ENCODE measurements around the gene NCKAP5.

Gene NCKAP5

DNA sequence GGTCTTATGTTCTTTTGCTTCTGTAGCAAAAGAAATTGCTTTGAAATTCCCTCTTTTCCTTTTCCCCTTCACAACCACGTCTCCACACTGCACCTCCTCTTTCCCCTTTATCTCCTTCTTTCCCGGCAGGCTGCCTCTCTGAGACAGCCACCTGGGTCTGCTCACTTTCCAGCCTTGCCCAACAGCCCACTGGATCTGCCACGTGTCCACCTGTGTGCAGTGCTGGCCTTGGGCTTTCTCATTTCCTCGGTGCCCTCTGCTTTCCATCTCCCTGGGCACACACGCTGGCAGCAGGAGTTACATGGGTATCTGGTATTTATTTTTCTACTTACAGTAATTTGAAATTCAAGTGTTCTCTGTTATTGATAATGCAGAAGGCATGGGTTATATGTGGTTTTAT, 684.8 kb downstream of the NCKAP5 start:
- DNase-seq (ENCODE audit: low read depth in 2 of 2), result no peak

DNA sequence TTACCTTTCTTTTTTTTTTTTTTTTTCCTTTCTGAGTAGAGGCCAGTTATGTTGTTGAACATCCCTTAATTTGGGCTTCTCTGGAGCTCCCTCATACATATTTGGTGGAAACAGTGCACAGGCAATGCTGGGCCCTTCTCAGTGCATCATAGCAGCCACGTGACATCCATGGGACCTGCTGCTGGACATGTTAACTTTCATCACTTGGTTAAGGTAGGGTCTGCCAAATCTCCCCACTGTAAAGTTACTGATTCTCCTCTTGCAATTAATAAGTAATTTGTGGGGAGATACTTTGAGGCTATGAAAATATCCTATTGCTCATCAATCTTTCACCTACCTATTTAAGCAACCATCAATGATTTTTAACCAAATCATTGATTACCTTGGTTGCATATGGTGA, 686.7 kb downstream of the NCKAP5 start:
- no peak for DNase-seq (ENCODE audit: low read depth in 2 of 2)

DNA sequence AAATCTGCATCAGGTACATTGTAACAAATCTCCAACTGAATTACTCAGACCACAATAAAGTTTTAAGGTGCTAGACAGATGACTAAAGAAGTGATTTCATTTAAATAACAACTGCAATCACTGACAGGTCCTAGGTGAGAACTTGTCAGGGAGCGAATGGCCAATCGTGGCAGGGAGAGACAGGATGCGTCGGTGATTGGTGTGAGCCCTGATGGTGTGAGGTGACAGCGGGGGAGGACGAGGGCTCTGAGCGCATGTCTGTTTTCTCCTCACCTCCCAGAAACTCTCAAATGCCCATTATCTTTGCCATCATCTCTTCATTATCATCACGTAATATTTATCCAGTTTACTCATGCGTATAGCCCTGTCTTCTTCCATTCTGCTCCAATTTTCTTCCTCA, 690.3 kb downstream of the NCKAP5 start:
- DNase-seq (ENCODE audit: low read depth in 2 of 2), result no peak

DNA sequence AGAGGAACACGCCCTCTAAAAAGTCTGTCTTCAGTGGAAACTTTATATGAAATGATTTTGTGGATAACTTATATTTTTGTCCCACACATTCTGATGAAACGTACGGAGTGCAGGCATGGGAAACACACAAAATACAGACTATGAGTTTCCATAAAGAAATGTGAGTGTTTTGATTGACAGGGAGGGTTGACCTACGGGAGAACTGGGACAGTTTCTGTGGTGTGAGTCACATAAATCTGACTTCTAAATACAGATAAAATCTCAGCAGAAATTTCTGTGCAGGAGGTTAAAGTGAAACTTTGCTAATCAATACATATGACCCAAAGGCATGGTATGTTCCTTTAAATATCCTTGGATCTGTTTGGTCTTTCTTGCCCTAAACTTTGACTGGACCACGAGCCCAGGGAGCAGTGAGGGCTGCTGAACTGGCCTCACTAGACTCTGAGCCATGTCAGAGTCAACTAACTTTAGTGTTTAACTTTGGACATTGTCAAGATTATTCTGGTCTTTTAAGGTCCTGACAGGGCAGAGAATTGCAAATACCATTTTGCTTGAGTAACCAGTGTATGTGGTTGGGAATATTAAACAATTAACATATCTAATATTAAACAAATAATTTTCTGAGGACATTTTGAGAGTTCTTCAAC, 691.4 kb downstream of the NCKAP5 start:
- DNase-seq (ENCODE audit: low read depth in 2 of 2), result no peak

DNA sequence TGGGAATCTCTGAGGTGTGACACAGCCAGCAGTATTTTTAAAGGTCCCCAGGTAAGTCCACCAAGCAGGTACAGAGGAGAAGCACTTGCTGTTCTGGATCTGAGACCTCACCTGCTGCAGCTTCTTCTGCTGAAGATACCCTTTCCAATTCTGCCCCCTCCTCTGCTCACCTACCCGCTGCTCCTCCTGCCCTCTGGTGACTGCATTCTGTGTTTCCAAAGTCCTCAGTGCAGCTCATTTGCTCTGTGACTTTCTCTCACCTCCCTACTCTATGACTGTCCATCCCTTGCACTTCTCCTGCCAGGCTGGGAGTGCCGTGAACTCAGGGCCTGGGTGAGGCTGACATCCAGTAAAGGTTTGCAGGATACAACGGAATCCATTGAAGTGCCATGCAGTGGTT, 693.1 kb downstream of the NCKAP5 start:
- no peak for DNase-seq (ENCODE audit: low read depth in 2 of 2)

GRCh38 chr2:132873738-132874137, 694.5 kb downstream of the NCKAP5 start:
- no peak for DNase-seq (ENCODE audit: low read depth in 2 of 2)

DNA sequence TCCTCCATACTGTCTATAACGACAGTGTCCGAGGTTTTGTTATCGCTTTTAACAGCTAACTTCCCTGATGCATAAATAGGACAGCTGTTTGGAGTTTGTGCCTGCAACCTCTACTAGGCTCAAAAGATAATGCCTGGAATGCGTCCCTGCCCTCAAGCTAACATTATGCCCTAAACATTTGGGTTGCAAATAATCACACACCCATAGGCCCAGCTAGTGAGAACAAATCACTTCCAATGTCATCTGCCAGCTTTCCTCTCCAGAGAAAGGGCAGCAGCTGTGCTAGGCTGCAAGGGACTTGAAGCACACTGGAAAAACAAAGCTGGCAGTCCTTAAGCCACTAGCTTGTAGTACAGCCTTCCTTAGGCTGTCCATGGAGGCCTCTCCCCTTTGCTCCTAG, 696.4 kb downstream of the NCKAP5 start:
- DNase-seq (ENCODE audit: low read depth in 2 of 2), result no peak

GRCh38 chr2:132863961-132864360, 704.3 kb downstream of the NCKAP5 start:
- DNase-seq (ENCODE audit: low read depth in 2 of 2), result no peak

GRCh38 chr2:132860220-132860619, 708.0 kb downstream of the NCKAP5 start:
- DNase-seq (ENCODE audit: low read depth in 2 of 2), result no peak

DNA sequence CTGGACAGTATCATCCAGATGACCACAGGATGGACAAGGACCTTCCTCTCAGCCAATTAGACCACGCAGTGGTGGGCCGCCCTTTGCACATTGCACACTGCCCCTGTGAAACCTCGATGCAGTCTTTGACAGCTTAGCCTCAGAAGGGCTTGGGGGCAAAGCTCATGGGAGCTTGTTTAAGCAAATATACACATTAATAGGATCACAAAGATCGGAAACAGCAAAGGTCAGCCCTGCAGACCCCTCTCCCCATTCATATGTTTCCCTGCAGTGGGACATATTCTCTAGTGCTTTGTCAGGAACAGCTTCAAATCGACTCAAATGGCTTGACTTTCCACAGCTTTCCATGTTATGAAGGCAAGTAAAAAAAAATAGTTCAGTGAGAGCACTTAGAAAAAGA, 708.7 kb downstream of the NCKAP5 start:
- no peak for DNase-seq (ENCODE audit: low read depth in 2 of 2)

GRCh38 chr2:132857319-132857718, 710.9 kb downstream of the NCKAP5 start:
- DNase-seq (ENCODE audit: low read depth in 2 of 2), result no peak

- no peak for DNase-seq (ENCODE audit: low read depth in 2 of 2)
These were observed 717.6 kb downstream of the NCKAP5 start for GRCh38 chr2:132850688-132851087.

DNA sequence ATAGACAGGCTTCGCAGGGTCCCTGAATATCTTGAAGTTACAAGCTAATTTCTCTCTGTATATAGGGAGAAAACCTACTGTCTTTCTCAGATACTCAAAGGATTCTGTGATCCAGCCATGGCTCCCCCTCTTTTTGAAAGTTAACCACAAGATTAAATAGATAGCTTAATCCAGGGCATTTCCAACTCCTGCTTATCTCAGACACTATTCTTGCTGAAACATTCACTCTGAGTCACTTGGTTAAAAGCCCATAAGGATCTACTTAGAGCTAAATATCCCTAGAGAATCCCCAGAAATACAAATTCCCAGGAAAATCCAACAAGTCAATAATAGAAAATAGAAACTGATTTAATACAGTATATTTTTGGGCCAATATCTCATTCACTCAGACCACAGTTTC, 719.1 kb downstream of the NCKAP5 start:
- DNase-seq (ENCODE audit: low read depth in 2 of 2), result no peak

- DNase-seq (ENCODE audit: low read depth in 2 of 2), result no peak
These were observed 722.9 kb downstream of the NCKAP5 start for GRCh38 chr2:132845339-132845738.

DNA sequence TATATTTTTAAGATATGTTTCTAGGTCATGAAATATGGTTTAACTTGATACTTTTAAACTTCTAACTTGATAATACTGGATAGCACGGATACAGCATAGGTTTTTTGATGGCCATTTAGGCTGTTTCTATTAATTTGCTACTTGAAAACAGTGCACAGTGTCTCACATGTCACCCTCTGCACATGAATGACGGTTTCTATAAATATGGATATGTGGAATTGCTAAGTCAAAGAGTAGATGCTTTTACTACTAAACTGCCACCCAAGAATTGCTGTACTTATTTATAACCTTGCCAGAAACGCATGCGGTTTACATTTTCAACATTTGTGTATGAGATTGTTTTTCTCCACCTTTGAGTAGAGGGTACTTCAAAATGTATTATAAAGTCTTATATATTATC, 723.7 kb downstream of the NCKAP5 start:
- DNase-seq (ENCODE audit: low read depth in 2 of 2), result no peak

DNA sequence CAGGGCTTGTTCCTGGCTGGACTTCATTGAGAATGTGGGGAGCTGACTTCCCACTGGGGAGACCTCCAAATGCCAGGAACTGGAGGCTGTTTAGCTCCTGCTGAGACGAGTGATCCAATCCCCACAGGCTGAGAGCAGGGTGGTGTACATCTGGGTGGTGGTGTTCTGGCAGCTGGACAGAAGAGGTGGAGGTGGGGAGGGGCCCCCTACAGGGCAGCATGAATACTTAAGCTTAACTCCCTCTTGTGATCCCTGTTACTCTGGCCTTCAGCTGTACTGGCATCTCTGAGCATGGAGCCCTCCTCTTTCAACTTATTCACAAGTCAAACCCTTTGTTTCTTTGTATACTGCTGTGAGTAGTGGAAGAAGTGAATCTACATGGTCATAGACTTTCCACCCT, 730.5 kb downstream of the NCKAP5 start:
- DNase-seq (ENCODE audit: low read depth in 2 of 2), result no peak

DNA sequence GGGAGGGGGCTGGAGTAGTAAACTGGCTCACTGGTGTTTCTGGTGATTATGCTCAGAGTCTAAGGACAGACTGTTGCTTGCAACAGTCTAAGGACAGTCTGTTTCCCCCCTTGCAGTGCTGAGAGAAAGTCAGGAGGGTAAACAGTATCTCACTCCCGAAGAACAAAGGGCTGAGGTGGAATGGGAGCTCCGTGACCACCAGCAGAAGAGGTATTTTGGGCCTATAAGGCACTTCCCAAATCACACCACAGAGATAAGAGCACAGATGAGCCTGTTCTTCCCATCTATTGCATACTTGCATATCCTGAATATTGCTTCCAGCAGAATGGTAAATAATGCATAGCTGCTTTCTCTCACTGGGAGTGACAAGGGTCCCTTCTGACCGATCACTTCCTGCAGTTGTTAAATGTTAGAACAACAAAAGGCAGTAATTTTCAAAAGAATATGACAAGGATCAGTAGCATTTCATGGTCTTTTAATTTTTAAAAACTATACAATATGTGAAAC, 737.9 kb downstream of the NCKAP5 start:
- DNase-seq (ENCODE audit: low read depth in 2 of 2), result no peak

GRCh38 chr2:132825601-132826000, 742.7 kb downstream of the NCKAP5 start:
- no peak for DNase-seq (ENCODE audit: low read depth in 2 of 2)

GRCh38 chr2:132824716-132825115, 743.5 kb downstream of the NCKAP5 start:
- no peak for DNase-seq (ENCODE audit: low read depth in 2 of 2)

DNA sequence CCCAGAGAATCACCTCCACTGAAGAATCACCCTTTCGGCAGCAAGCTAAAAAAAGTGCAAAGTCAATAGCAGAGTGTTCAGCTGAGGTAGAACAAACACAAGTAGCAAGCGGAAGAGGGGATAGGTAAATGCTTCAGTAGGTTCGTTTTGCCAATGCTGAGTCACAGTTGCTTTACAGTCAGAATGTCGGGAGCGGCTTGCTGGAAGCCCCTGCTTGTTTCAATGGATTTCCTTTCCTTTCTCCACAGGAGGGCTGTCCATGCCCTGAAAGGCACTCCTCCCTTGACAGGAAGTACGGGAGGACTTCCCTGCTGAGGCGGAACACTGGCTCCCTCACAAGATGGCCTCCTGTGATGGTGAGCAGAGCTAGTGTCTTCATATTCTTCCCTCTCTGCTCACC, 752.0 kb downstream of the NCKAP5 start:
- DNase-seq (ENCODE audit: low read depth in 2 of 2), result no peak

DNA sequence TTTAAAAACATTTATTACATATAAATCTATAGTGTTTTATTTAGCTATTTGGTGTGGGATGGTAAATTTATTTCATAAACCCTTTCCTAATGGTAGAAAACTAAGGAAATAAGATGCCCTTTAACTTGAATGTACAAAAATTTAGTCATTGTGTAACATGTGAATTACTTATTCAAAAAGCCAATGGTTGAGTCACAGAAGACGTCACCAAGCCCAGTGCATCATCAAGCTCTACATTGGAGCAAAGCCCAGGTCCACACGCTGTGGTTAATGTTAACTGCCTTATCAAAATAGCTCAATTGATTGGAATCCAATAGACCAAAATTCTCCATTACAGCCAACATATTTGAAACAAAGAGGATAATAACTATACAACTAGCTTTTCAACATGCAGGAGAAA, 752.7 kb downstream of the NCKAP5 start:
- DNase-seq (ENCODE audit: low read depth in 2 of 2), result no peak

DNA sequence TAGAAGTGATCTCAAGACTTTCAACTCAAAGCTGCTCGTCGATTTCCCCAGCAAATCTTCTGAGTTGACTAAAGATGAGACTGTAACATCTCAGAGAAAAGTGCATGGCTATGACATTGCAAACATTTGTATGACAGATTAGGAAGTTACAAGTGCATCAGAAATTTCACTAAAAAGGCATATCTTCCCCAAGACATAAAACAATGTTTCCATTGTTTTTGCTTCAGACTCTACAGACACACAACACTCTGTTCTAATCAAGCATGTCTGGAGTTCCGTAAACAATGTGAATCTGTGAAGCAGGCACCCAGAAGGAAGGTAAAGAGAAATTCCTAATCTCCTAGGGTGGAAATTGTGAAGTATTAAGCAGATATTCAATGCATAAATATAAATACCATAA, 753.6 kb downstream of the NCKAP5 start:
- no peak for DNase-seq (ENCODE audit: low read depth in 2 of 2)

DNA sequence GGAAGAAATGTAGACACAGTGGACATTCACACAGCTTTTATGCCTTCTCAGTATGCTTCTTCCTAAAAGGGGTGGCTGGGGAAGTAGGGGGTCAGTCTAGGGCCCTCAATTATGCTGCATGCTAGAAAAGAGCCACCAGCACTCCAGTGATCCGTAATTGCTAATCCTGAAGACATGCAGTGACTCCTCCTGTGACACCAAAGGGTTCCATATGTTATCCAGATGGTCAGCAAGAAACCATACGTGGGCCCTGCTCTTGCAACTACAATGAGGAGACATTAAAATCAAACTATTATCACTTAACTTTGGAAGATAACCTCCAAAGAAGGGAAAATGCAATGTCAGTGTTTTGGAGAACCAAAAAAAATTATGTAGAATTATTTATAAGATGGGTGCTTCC, 754.8 kb downstream of the NCKAP5 start:
- no peak for DNase-seq (ENCODE audit: low read depth in 2 of 2)

Measured in stimulated activated CD8-positive, alpha-beta memory T cell treated with anti-CD3 and anti-CD28 coated beads, Interleukin-15, amount 100 ng/mL, for 48 hours (primary cell).